Activated B cell treated with CpG ODN at 0.5 μM for 24 hours (primary cell): ENCODE results near the gene COPA. TPM values are rescaled to one million over a fixed set of nuclear protein-coding genes. Genes with fewer than 3 reads are reported as not detected.
"Not testable (repeated sequence)": the region's sequence is repeated elsewhere in the genome, so short reads cannot be mapped to it uniquely, and the experiment has no call there.

ENCODE experiments used
- ATAC-seq: fragments of 200-7000 bp; cut with Tn5 transposase; one replicate; pipeline ENCODE4 v1.10.0; 2021; ENCODE audit warnings: low read depth, mild to moderate bottlenecking, moderate library complexity
- CTCF ChIA-PET: fragments of 350-600 bp; sonication (Branson Sonifier 250); formaldehyde crosslinking; loops from one replicate; lab custom pipeline; 2021; ENCODE audit warnings: antibody characterized with exemption; lab: Charles Lee
- POLR2A ChIA-PET: fragments of 350-600 bp; sonication (Branson Sonifier 250); formaldehyde crosslinking; loops from one replicate; lab custom pipeline; 2021; ENCODE audit warnings: antibody characterized with exemption; lab: Charles Lee
- DNase-seq: peaks from one replicate; pipeline ENCODE4 v3.0.0; 2022
- H3K27ac Mint-ChIP-seq: one replicate; pipeline ENCODE4 v1.8.0; 2020; ENCODE audit warnings: mixed read lengths
- H3K27me3 Mint-ChIP-seq: one replicate; pipeline ENCODE4 v1.8.0; 2021; ENCODE audit warnings: mixed read lengths
- H3K36me3 Mint-ChIP-seq: one replicate; pipeline ENCODE4 v1.8.0; 2021; ENCODE audit warnings: low read depth, mixed read lengths
- H3K4me1 Mint-ChIP-seq: one replicate; pipeline ENCODE4 v1.8.0; 2021; ENCODE audit warnings: mixed read lengths
- H3K4me3 Mint-ChIP-seq: one replicate; pipeline ENCODE4 v1.8.0; 2020; ENCODE audit warnings: mild to moderate bottlenecking, mixed read lengths
- H3K9me3 Mint-ChIP-seq: one replicate; pipeline ENCODE4 v1.8.0; 2020; ENCODE audit warnings: mixed read lengths
- intact Hi-C: fragments of 100-400 bp; cut with micrococcal nuclease; formaldehyde crosslinking; loops from one replicate; pipeline ENCODE4 v1.15.1; 2024
- total RNA-seq: library from RNA; stranded (reverse); gene quantifications from 2 replicates; pipeline ENCODE4 v1.2.3, GENCODE V29; 2022
- TF ChIP-seq, protein P1 (sequence below): fragments of 200-600 bp; IDR thresholded peaks from one replicate; pipeline ENCODE4 v1.8.0; 2022; ENCODE audit warnings: antibody characterized with exemption, mild to moderate bottlenecking

Gene COPA
- total RNA-seq, 1 donor from 2014 or later, result 174 TPM

DNA sequence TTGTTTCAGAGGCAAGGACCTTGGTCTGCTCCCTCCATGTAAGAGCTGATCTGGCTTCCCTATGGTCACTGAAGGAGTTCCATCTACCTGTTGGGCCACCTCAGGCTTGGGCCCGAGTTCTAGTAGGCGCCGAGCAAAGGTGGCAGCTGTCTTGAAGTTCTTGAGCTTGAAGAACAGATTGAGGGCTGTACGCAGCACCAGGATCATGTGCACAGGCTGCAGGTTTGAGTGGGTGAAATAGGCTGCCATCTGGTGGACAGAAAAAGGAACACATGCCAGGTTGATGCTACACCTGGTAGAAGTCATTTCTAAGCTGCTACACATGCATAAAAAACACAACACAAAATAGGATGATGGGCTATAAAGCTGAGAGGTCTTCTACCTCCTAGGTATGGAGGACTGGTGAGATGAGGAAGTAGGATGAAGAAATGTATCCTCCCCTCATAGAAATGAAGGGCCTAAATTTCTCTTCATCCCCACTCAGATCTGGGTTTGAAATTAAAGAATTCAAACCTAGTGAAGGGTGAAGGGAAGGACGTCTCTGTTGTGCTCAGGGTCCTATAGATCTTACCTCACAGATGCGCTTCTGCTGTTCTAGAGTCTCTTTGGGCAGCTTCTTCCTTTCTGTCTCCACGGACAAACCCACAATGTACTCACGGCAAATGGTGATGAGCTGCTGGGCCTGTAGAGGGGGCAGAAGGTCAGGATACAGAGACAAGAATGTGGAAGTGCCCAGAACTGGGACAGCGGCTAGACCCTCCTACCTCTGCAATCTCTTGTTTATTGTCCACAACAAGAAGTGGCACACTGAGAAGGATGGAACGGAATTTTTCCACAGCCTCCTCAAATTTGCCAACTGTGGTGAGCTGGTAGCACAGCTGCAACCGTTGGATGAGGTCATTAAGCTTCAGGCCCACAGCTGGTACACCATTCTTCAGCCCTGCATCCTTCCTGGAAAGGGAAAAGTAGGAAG lies 51.5 kb downstream of the COPA start:
- Mint-ChIP-seq H3K27ac (no peak overlapping the region), H3K4me1 (peaks cover 4% of the 10 kb centered on the region), H3K27me3 (no peaks in the 10 kb centered on the region), H3K9me3 (no peaks in the 10 kb centered on the region), H3K36me3 (peaks cover 81% of the 10 kb centered on the region), H3K4me3 (no peak overlapping the region)
- CTCF ChIA-PET, result interaction anchor here (0.5 to 5.5 kb wide), 56 partner anchors 8 to 384 kb away, joined by 3 to 88 read pairs (median 5); partner anchors contain the start of genes CASQ1, DCAF8, IGSF8 and PEA15
- intact Hi-C loops, result loop anchor here (1.0 to 5.0 kb wide), 5 partner anchors 29 to 190 kb away; partner anchors contain the start of gene DCAF8
- POLR2A ChIA-PET, result interaction anchor here (0.5 to 2.2 kb wide), 5 partner anchors 28 to 190 kb away, joined by 4 to 9 read pairs (median 7); partner anchors contain the start of gene CASQ1
- TF ChIP-seq, protein P1, sequence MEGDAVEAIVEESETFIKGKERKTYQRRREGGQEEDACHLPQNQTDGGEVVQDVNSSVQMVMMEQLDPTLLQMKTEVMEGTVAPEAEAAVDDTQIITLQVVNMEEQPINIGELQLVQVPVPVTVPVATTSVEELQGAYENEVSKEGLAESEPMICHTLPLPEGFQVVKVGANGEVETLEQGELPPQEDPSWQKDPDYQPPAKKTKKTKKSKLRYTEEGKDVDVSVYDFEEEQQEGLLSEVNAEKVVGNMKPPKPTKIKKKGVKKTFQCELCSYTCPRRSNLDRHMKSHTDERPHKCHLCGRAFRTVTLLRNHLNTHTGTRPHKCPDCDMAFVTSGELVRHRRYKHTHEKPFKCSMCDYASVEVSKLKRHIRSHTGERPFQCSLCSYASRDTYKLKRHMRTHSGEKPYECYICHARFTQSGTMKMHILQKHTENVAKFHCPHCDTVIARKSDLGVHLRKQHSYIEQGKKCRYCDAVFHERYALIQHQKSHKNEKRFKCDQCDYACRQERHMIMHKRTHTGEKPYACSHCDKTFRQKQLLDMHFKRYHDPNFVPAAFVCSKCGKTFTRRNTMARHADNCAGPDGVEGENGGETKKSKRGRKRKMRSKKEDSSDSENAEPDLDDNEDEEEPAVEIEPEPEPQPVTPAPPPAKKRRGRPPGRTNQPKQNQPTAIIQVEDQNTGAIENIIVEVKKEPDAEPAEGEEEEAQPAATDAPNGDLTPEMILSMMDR, result peak; percentile 70
- DNase-seq (peak; percentile 23), ATAC-seq (peak; percentile 96)

DNA sequence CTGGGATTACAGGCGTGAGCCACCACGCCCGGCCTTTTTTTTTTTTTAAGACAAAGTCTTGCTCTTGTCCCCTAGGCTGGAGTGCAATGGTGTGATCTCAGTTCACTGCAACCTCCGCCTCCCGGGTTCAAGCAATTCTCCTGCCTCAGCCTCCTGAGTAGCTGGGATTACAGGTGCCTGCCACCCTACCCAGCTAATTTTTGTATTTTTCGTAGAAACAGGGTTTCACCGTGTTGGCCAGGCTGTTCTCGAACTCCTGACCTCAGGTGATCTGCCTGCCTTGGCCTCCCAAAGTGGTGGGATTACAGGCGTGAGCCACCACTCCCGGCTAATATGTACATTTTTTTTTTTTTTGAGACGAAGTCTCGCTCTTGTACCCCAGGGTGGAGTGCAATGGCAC lies 55.3 kb downstream of the COPA start:
- H3K36me3 Mint-ChIP-seq, result peaks cover 51% of the 10 kb centered on the region
- DNase-seq, H3K4me3 Mint-ChIP-seq, H3K27me3 Mint-ChIP-seq, intact Hi-C loops, ATAC-seq, H3K27ac Mint-ChIP-seq, H3K9me3 Mint-ChIP-seq: not testable (repeated sequence)
- POLR2A ChIA-PET, result interaction anchor here (0.8 kb wide), 1 partner anchor 25 kb away, joined by 4 read pairs; the partner anchor contains the start of gene DCAF8
- H3K4me1 Mint-ChIP-seq, result peaks cover 23% of the 10 kb centered on the region
- CTCF ChIA-PET, result interaction anchor here (0.9 to 5.5 kb wide), 3 partner anchors 36 to 186 kb away, joined by 4 to 88 read pairs (median 8); no protein-coding TSS in a partner anchor

DNA sequence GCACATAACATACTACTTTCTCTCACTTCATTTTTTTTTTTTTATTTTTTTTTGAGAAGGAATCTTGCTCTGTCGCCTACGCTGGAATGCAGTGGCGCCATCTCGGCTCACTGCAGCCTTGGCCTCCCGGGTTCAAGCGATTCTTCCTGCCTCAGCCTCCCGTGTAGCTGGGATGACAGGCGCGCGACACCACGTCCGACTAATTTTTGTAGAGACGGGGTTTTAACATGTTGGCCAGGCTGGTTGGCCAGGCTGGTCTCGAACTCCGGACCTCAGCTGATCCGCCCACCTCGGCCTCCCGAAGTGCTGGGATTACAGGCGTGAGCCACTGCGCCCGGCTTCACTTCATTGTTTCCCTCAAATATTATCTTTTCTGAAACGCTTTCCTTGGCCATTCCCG lies 57.5 kb downstream of the COPA start:
- intact Hi-C loops, result loop anchor here (1.0 kb wide), 1 partner anchor 23 kb away; the partner anchor contains the start of gene DCAF8
- DNase-seq (no peak), ATAC-seq (no peak)
- H3K27ac Mint-ChIP-seq, result peak overlapping the region; percentile 87
- POLR2A ChIA-PET, result interaction anchor here (0.7 to 2.3 kb wide), 13 partner anchors 13 to 187 kb away, joined by 3 to 46 read pairs (median 3); partner anchors contain the start of genes DCAF8 and IGSF8
- peaks cover 51% of the 10 kb centered on the region for H3K36me3 Mint-ChIP-seq
- H3K4me1 Mint-ChIP-seq, result peaks cover 24% of the 10 kb centered on the region
- TF ChIP-seq, protein P1, result no peak
- H3K27me3 Mint-ChIP-seq, result no peaks in the 10 kb centered on the region
- H3K4me3 Mint-ChIP-seq, result peak overlapping the region; percentile 95
- H3K9me3 Mint-ChIP-seq, result no peaks in the 10 kb centered on the region
- CTCF ChIA-PET, result interaction anchor here (1.5 to 1.9 kb wide), 3 partner anchors 33 to 182 kb away, joined by 4 to 8 read pairs (median 7); no protein-coding TSS in a partner anchor

DNA sequence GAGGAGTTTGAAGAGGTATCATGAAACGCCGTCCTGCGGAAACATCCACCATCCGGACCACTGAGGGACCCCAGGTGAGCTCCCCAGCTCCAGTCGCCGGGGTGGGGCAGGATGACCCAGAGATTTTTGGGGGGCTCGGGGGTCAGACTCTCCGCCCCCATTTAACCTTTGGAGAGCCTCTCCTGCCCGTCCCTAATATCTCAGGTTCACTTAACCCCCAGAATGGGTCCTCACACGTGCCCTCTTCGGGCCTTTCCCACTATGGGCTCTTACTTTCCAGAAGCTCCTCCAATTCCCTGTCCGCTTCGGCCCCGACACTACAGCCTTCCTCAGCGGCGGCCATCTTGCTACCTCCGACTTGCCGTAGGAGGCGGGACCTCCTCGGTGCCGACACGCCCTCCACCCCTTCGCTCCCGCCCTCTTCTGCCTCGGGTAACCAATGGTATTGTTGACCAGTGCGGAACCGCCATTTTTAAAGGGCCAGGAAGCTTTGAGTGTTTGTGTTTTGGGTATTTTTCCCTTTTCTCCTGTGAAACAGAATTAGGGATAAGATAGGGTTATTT lies 58.2 kb downstream of the COPA start, which contains the start of gene PEX19:
TSS of gene PEX19 (minus strand) at position 352 of the 563 bp plus-strand sequence. CDS start at position 343, 9 bp downstream.
- TF ChIP-seq, protein P1, result no peak
- ATAC-seq, result peak; percentile 100
- intact Hi-C loops, result loop anchor here (1.0 kb wide), 1 partner anchor 23 kb away; the partner anchor contains the start of gene DCAF8
- Mint-ChIP-seq H3K27ac (peak within 1 kb of the TSS; percentile 87), H3K4me3 (peak within 1 kb of the TSS; percentile 95), H3K27me3 (no peaks in the 10 kb centered on the region), H3K9me3 (no peaks in the 10 kb centered on the region), H3K36me3 (peaks cover 51% of the 10 kb centered on the region), H3K4me1 (peaks cover 24% of the 10 kb centered on the region)
- CTCF ChIA-PET, result interaction anchor here (1.5 to 1.9 kb wide), 3 partner anchors 33 to 181 kb away, joined by 4 to 8 read pairs (median 7); no protein-coding TSS in a partner anchor
- POLR2A ChIA-PET, result interaction anchor here (0.6 to 2.3 kb wide), 13 partner anchors 9 to 186 kb away, joined by 3 to 46 read pairs (median 3); partner anchors contain the start of genes DCAF8 and IGSF8
- peak; percentile 85 for DNase-seq
